ENCODE results near the gene SPATA1. TPM values are rescaled to one million over a fixed set of nuclear protein-coding genes. Genes with fewer than 3 reads are reported as not detected.

Gene SPATA1, protein sequence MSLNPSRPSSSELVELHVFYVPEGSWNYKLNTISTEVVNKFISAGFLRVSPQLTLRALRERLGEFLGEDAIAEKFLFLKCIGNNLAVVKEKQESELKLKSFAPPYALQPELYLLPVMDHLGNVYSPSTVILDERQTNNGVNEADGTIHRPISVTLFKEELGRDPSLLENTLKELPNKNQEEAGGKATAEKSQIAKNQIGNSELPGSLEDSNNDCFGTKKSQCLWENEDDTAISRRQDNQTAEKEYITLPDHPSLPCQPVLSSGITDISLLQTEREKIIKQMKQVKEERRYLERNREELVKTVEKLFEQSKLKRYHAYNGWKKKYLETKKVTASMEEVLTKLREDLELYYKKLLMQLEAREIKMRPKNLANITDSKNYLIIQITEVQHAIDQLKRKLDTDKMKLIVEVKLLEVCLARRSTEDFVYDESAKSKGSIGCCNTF
- 0.44 and 1.3 TPM in 2 replicates for total RNA-seq

GRCh38 chr1:84506002-84506728, at the start of gene SPATA1, which contains the start of gene GNG5:
TSS of gene SPATA1 (plus strand) at chr1:84506386. CDS start at chr1:84516360, 9,974 bp downstream.
TSS of gene GNG5 (minus strand) at chr1:84506581. CDS start at chr1:84506091, 490 bp downstream.

DNA sequence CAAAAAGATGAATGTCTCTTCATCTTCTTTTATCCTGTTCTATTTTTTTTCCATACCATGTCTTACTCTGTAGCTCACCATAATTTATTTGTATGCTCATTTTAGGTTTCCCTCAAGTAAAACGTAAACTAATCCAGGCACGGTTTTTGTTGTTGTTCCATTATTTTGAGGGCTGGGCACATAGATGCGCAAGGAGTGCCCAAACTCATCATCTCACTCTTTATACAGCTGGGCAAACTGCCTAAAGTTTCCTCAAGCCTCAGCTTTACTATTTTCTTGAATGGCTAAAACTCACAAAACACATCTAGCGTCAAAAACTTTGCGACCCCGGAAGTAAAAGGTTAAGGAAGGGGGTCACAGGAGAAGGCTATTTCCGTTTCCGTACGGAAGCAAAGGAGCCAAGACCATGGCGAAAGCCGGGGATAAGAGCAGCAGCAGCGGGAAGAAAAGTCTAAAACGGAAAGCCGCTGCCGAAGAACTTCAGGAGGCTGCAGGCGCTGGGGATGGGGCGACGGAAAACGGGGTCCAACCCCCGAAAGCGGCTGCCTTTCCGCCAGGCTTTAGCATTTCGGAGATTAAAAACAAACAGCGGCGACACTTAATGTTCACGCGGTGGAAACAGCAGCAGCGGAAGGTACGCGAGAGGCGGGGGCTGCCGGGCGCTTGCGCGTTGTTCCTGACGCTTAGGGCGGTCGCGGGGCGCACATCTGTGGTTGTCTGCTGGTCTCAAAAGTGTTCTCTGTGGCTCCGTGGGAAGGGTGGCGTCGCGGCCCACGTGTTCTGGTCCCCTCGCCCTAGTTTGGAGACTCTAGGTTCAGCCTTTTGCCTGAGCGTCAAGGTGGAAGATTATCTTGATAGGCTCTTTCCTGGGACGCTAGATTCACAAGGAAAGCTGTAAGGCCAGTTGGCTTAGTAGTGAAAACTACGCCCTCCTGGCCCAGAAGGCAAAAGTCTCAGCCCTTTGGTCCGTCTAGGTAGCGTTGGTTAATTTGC, 27.0 kb upstream of the SPATA1 start, which contains the start of gene RPF1:
Gene RPF1, plus strand, starts transcription at position 391 of the 993 bp plus-strand sequence. Its CDS starts 16 bp downstream, at position 407.

DNA sequence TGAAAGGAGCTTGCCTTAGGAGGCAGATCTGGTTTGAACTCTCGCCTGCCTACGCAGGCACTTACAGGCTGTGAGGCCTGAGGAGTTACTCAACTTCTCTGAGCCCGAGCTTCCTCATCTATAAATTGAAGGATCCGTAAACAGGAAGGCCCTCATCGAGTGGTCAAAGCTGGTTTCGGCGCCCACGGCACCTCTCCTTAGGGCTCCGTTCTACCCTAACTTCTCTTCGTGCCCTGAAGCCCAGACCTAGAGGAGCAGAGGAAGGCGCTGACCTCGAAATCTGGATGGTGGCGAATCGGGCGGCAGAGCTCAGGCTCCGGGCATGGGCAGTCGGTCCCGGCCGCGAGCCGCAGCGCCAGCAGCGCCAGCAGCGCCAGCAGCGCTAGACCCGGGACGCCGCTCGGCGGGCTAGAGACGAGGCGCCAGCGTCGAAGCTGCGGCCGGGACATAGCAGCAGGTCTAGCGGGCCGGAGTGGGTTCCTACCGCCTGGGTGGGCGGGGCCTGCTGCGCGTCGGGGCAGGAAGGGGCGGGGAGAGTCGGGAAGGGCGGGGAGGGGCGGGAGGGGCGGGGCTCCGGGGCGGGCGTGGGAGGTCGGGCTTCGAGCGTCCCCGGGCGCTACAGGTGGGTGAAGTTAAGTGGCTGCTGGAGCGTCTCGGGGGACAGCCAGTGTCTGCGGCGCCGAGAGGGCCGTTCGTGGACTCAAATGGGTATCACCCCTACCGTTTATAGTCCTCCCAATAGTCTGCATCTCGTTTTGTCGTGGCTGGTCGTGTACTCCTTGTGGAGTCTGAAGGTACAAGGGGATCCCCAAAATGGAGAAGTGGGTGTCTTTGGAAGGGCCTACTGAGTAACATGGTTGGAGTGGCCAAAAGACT, 68.0 kb downstream of the SPATA1 start, which contains the start of gene CTBS:
Gene CTBS, minus strand, starts transcription at position 474 of the 876 bp plus-strand sequence. Its CDS starts 25 bp downstream, at position 449.

Other genes starting within 250 kb of the SPATA1 start
- gene SAMD13, start 204.7 kb upstream of the SPATA1 start, total RNA-seq: 1.2 and 3.1 TPM in 2 replicates
- gene DNASE2B, start 107.9 kb upstream of the SPATA1 start, total RNA-seq: not detected in 2 replicates
- gene RPF1, start 27.1 kb upstream of the SPATA1 start, total RNA-seq: 23.5 and 38.7 TPM in 2 replicates
- 14.7 and 19.6 TPM in 2 replicates for gene GNG5, start 195 bp downstream of the SPATA1 start, total RNA-seq
- gene CTBS, start 68.1 kb downstream of the SPATA1 start, total RNA-seq: 13.2 and 19.6 TPM in 2 replicates
- gene SSX2IP, start 184.1 kb downstream of the SPATA1 start, total RNA-seq: 42.2 and 174 TPM in 2 replicates